Tibial artery (tissue), 4 donors: ENCODE results near the gene NPIPA3.
"Not testable (repeated sequence)": the region's sequence is repeated elsewhere in the genome, so short reads cannot be mapped to it uniquely, and the experiment has no call there.

Experiments
- DNase-seq, 2 donors: peaks; one replicate each; pipeline ENCODE4 v3.0.0-alpha.2; 2019
- H3K27ac ChIP-seq, 2 donors: fragments of 200-600 bp; sonication (generic) in 1 of 2; 1 replicate in 1 of 2; 2 replicates in 1 of 2; pipeline ENCODE4 v1.5.1; 2018 to 2019; ENCODE audit warnings: mild to moderate bottlenecking in 1 of 2
- H3K27me3 ChIP-seq, 2 donors: fragments of 200-600 bp; sonication (generic) in 1 of 2; one replicate each; pipeline versions ENCODE4 v1.5.1 to v1.6.0; 2016 to 2019
- H3K36me3 ChIP-seq, 3 donors: fragments of 200-600 bp; sonication (generic) in 2 of 3; one replicate each; pipeline ENCODE4 v1.5.1; 2016 to 2019; ENCODE audit warnings: mild to moderate bottlenecking in 2 of 3
- H3K4me1 ChIP-seq, 4 donors: fragments of 200-600 bp; sonication (generic) in 2 of 4; 1 replicate in 3 of 4; 2 replicates in 1 of 4; pipeline ENCODE4 v1.5.1; 2016 to 2019
- H3K4me3 ChIP-seq, 2 donors: fragments of 200-600 bp; sonication (generic) in 1 of 2; 1 replicate in 1 of 2; 2 replicates in 1 of 2; pipeline ENCODE4 v1.5.1; 2018 to 2019; ENCODE audit warnings: mild to moderate bottlenecking in 2 of 2
- H3K9me3 ChIP-seq, 3 donors: fragments of 200-600 bp; sonication (generic) in 1 of 3; one replicate each; pipeline ENCODE4 v1.5.1; 2016 to 2019
- CTCF ChIP-seq, 2 experiments: fragments of 200-600 bp in 1 of 2; fragments of 450-650 bp in 1 of 2; IDR thresholded peaks; one replicate each; pipeline ENCODE4 v1.5.1; 2017 to 2019; ENCODE audit warnings: antibody characterized with exemption in 2 of 2, mild to moderate bottlenecking in 1 of 2, moderate library complexity in 1 of 2
- intact Hi-C: fragments of 100-400 bp; cut with DNase I; formaldehyde crosslinking; loops from one replicate; pipeline ENCODE4 v1.15.0; 2023; ENCODE audit warnings: low total_unique reads

Gene NPIPA3

GRCh38 chr16:14703156-14704011 is at the start of gene NPIPA3:
NPIPA3 (plus strand) TSS chr16:14703411; CDS start chr16:14708944, 5,533 bp downstream.
- H3K4me3 ChIP-seq, DNase-seq, H3K4me1 ChIP-seq, H3K27me3 ChIP-seq, intact Hi-C loops, H3K27ac ChIP-seq, H3K9me3 ChIP-seq, H3K36me3 ChIP-seq: not testable (repeated sequence)

DNA sequence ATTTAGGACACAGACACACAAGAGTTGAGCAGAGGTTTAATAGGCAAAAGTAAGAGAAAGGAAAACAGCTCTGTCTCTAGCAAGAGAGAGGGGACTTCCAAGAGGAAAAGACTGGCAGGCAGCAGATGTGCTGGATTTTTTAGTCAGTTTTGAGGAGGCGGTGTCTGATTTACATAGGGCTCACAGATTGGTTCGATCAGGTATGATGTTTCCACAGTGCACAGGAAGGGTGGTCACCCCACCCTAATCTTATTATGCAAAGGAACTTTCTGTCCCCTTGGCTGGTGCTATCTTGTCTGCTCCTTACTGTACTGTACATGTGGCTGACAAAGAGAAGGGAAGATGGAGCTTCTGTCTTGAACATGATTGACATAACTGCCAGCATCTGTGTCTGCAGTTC is 45.1 kb upstream of the NPIPA3 start:
- Histone ChIP-seq H3K4me1 (no peaks in the 10 kb centered on the region), H3K27ac (no peak overlapping the region), H3K36me3 (peaks cover 77 to 93% (median 77%) of the 10 kb centered on the region in 3 donors), H3K27me3 (no peaks in the 10 kb centered on the region), H3K9me3 (no peaks in the 10 kb centered on the region), H3K4me3 (no peak overlapping the region)
- intact Hi-C loops: no loop called here
- no peak for DNase-seq
- no peak for TF ChIP-seq CTCF (IDR thresholded peaks at IDR 0.05)

GRCh38 chr16:14667347-14668266 is 35.6 kb upstream of the NPIPA3 start:
- no peak for DNase-seq
- H3K36me3 ChIP-seq: peaks cover 60 to 74% (median 61%) of the 10 kb centered on the region in 3 donors
- no peak for TF ChIP-seq CTCF (IDR thresholded peaks at IDR 0.05)
- no peak overlapping the region for H3K27ac ChIP-seq
- no peaks in the 10 kb centered on the region for H3K27me3 ChIP-seq
- intact Hi-C loops: no loop called here
- no peaks in the 10 kb centered on the region for H3K4me1 ChIP-seq
- no peaks in the 10 kb centered on the region for H3K9me3 ChIP-seq
- no peak overlapping the region for H3K4me3 ChIP-seq

DNA sequence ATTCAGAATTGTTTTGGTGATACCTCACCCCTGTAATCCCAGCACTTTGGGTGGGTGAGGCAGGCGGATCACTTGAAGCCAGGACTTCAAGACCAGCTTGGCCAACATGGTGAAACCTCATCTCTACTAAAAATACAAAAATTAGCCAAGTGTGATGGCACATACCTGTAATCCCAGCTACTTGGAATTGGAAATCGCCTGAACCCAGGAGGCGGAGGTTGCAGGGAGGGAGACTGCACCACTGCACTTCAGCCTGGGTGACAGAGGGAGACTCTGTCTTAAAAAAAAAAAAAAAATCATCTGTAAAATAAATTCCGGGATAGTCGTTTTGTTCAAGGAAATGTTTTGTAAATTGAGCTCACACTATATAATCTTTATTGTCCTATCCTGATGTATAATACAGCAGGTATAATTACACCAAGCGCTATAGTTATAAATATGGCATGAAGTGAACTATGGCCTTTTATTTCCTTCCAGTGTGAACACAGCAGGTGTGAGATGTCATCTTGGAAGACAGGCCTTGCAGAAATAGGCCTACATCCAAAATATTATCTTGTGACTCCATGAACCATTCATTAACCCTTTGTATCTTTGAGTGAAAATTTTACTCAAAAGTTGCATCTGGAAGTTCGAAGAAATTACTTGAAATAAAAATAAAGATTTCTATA is 34.5 kb upstream of the NPIPA3 start:
- H3K36me3 ChIP-seq: peaks cover 50 to 63% (median 50%) of the 10 kb centered on the region in 3 donors
- H3K9me3 ChIP-seq: no peaks in the 10 kb centered on the region
- TF ChIP-seq CTCF (IDR thresholded peaks at IDR 0.05): no peak
- no peaks in the 10 kb centered on the region for H3K4me1 ChIP-seq
- intact Hi-C loops: no loop called here
- H3K4me3 ChIP-seq: no peak overlapping the region
- no peak overlapping the region for H3K27ac ChIP-seq
- no peak for DNase-seq
- no peaks in the 10 kb centered on the region for H3K27me3 ChIP-seq

GRCh38 chr16:14669776-14670175 is 33.4 kb upstream of the NPIPA3 start:
- DNase-seq: no peak
- H3K27ac ChIP-seq: no peak overlapping the region

More at GRCh38 chr16:14669776-14670175, 33.4 kb upstream of the NPIPA3 start:
- no peaks in the 10 kb centered on the region for H3K27me3 ChIP-seq
- H3K4me1 ChIP-seq: no peaks in the 10 kb centered on the region
- TF ChIP-seq CTCF (IDR thresholded peaks at IDR 0.05): no peak
- intact Hi-C loops: no loop called here
- peaks cover 40 to 52% (median 40%) of the 10 kb centered on the region in 3 donors for H3K36me3 ChIP-seq
- no peak overlapping the region for H3K4me3 ChIP-seq
- H3K9me3 ChIP-seq: no peaks in the 10 kb centered on the region
